GM23338 (cell line): Measurements from ENCODE around the gene HMGB4. TPM values are rescaled to one million over a fixed set of nuclear protein-coding genes. Genes with fewer than 3 reads are reported as not detected.

Experiments
- EZH2 ChIP-seq: fragments of 200-600 bp; sonication (generic); IDR thresholded peaks from one replicate; pipeline ENCODE4 v1.8.0; 2017; ENCODE audit warnings: antibody characterized with exemption, mild to moderate bottlenecking, low read depth; ENCODE audit not compliant: unreplicated experiment
- EZH2phosphoT487 ChIP-seq: fragments of 200-600 bp; sonication (generic); IDR thresholded peaks from one replicate; pipeline ENCODE4 v1.8.1; 2018; ENCODE audit warnings: antibody characterized with exemption; ENCODE audit not compliant: unreplicated experiment
- STAT1 ChIP-seq: IDR thresholded peaks from one replicate; pipeline ENCODE4 v1.6.1; 2016; ENCODE audit warnings: antibody characterized with exemption; ENCODE audit not compliant: unreplicated experiment
- ZNF114 ChIP-seq: fragments of 250-450 bp; sonication (Bioruptor Pico); IDR thresholded peaks from 2 replicates; pipeline ENCODE4 v1.5.0; 2020; ENCODE audit warnings: mild to moderate bottlenecking, moderate library complexity
- ZNF331 ChIP-seq: fragments of 250-450 bp; sonication (Bioruptor Pico); IDR thresholded peaks from 2 replicates; pipeline ENCODE4 v1.5.0; 2020; ENCODE audit warnings: low read depth, mild to moderate bottlenecking, moderate library complexity
- polyA plus RNA-seq: library from polyadenylated mRNA; unstranded; fragments of >200 nt; fragmentation: Nextera tagmentation; extraction: Ambion mirVana; gene quantifications from 2 replicates; pipeline ENCODE4 v1.2.1, GENCODE V29; 2016
- total RNA-seq: library from RNA; depleted of rRNA; stranded (reverse); fragments of >200 nt; shearing (Covaris generic); gene quantifications from 2 replicates; pipeline ENCODE4 v1.2.3, GENCODE V29; 2014
- TF ChIP-seq, protein P1 (sequence below), 2 experiments: fragments of 200-600 bp in 1 of 2; sonication (generic) in 1 of 2; conservative IDR thresholded peaks; 2 replicates each; pipeline versions ENCODE4 v1.5.1 to v1.6.1; 2016 to 2017; ENCODE audit warnings: antibody characterized with exemption in 2 of 2, low read depth in 2 of 2, mild to moderate bottlenecking in 2 of 2, moderate library complexity in 1 of 2
- TF ChIP-seq, protein P2 (sequence below): IDR thresholded peaks from 2 replicates; pipeline ENCODE4 v1.6.1; 2016; ENCODE audit warnings: antibody characterized with exemption
- TF ChIP-seq, protein P3 (sequence below): fragments of 250-450 bp; sonication (Bioruptor Pico); IDR thresholded peaks from 2 replicates; pipeline ENCODE4 v1.5.0; 2020; ENCODE audit warnings: mild to moderate bottlenecking, moderate library complexity

HMGB4 gene
- total and polyA plus RNA-seq, 2 experiments from 2014 or later, result not detected

DNA sequence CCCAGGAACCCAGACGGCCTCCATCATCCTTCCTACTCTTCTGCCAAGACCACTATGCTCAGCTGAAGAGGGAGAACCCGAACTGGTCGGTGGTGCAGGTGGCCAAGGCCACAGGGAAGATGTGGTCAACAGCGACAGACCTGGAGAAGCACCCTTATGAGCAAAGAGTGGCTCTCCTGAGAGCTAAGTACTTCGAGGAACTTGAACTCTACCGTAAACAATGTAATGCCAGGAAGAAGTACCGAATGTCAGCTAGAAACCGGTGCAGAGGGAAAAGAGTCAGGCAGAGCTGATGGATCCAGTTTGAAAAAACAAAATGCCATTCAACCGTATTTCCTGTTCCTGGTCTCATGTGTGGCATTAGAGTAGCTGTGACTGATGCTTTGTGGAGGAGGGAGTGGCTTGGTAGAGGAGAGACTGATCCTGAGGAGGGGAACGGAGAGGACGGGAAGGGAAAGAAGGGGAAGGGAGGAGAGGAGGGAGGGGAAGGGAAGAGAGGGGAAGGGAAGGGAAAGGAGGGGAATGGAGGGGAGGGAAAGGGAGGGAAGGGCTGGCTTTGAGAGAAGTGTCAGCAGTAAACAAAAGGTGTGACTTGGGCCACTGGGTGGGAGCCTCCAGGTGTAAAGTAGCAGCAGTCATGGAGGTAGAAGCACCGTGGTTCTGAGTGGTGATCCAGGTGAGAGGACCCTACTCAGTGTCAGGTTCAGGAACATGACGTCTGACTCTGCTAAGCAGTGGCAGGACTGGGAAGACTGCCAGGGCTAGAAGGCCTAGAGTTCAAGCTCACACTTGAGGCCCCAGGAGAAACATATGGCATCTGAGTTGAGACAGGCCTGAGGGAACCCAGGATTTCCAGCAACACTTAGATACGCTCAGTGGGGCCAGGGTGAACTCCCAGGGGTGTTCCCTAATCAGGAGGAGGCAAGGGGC lies 846 bp downstream of the HMGB4 start (continued):
- TF ChIP-seq, protein P1, sequence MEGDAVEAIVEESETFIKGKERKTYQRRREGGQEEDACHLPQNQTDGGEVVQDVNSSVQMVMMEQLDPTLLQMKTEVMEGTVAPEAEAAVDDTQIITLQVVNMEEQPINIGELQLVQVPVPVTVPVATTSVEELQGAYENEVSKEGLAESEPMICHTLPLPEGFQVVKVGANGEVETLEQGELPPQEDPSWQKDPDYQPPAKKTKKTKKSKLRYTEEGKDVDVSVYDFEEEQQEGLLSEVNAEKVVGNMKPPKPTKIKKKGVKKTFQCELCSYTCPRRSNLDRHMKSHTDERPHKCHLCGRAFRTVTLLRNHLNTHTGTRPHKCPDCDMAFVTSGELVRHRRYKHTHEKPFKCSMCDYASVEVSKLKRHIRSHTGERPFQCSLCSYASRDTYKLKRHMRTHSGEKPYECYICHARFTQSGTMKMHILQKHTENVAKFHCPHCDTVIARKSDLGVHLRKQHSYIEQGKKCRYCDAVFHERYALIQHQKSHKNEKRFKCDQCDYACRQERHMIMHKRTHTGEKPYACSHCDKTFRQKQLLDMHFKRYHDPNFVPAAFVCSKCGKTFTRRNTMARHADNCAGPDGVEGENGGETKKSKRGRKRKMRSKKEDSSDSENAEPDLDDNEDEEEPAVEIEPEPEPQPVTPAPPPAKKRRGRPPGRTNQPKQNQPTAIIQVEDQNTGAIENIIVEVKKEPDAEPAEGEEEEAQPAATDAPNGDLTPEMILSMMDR (conservative IDR thresholded peaks at IDR 0.05; ENCODE audit: low read depth in 2 of 2), result no peak
- TF ChIP-seq ZNF114 (CRISPR knock-in tag) (no peak), EZH2phosphoT487 (no peak), EZH2 (no peak), ZNF331 (CRISPR knock-in tag) (no peak), STAT1 (no peak)
- TF ChIP-seq, protein P2, sequence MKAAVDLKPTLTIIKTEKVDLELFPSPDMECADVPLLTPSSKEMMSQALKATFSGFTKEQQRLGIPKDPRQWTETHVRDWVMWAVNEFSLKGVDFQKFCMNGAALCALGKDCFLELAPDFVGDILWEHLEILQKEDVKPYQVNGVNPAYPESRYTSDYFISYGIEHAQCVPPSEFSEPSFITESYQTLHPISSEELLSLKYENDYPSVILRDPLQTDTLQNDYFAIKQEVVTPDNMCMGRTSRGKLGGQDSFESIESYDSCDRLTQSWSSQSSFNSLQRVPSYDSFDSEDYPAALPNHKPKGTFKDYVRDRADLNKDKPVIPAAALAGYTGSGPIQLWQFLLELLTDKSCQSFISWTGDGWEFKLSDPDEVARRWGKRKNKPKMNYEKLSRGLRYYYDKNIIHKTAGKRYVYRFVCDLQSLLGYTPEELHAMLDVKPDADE, result no peak
- TF ChIP-seq, protein P3, sequence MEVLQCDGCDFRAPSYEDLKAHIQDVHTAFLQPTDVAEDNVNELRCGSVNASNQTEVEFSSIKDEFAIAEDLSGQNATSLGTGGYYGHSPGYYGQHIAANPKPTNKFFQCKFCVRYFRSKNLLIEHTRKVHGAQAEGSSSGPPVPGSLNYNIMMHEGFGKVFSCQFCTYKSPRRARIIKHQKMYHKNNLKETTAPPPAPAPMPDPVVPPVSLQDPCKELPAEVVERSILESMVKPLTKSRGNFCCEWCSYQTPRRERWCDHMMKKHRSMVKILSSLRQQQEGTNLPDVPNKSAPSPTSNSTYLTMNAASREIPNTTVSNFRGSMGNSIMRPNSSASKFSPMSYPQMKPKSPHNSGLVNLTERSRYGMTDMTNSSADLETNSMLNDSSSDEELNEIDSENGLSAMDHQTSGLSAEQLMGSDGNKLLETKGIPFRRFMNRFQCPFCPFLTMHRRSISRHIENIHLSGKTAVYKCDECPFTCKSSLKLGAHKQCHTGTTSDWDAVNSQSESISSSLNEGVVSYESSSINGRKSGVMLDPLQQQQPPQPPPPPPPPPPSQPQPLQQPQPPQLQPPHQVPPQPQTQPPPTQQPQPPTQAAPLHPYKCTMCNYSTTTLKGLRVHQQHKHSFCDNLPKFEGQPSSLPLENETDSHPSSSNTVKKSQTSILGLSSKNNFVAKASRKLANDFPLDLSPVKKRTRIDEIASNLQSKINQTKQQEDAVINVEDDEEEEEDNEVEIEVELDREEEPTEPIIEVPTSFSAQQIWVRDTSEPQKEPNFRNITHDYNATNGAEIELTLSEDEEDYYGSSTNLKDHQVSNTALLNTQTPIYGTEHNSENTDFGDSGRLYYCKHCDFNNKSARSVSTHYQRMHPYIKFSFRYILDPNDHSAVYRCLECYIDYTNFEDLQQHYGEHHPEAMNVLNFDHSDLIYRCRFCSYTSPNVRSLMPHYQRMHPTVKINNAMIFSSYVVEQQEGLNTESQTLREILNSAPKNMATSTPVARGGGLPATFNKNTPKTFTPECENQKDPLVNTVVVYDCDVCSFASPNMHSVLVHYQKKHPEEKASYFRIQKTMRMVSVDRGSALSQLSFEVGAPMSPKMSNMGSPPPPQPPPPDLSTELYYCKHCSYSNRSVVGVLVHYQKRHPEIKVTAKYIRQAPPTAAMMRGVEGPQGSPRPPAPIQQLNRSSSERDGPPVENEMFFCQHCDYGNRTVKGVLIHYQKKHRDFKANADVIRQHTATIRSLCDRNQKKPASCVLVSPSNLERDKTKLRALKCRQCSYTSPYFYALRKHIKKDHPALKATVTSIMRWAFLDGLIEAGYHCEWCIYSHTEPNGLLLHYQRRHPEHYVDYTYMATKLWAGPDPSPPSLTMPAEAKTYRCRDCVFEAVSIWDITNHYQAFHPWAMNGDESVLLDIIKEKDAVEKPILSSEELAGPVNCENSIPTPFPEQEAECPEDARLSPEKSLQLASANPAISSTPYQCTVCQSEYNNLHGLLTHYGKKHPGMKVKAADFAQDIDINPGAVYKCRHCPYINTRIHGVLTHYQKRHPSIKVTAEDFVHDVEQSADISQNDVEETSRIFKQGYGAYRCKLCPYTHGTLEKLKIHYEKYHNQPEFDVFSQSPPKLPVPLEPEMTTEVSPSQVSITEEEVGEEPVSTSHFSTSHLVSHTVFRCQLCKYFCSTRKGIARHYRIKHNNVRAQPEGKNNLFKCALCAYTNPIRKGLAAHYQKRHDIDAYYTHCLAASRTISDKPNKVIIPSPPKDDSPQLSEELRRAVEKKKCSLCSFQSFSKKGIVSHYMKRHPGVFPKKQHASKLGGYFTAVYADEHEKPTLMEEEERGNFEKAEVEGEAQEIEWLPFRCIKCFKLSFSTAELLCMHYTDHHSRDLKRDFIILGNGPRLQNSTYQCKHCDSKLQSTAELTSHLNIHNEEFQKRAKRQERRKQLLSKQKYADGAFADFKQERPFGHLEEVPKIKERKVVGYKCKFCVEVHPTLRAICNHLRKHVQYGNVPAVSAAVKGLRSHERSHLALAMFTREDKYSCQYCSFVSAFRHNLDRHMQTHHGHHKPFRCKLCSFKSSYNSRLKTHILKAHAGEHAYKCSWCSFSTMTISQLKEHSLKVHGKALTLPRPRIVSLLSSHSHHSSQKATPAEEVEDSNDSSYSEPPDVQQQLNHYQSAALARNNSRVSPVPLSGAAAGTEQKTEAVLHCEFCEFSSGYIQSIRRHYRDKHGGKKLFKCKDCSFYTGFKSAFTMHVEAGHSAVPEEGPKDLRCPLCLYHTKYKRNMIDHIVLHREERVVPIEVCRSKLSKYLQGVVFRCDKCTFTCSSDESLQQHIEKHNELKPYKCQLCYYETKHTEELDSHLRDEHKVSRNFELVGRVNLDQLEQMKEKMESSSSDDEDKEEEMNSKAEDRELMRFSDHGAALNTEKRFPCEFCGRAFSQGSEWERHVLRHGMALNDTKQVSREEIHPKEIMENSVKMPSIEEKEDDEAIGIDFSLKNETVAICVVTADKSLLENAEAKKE (CRISPR knock-in tag), result no peak
